MCF 10A (cell line): ENCODE measurements around the gene GGA2. TPM values are rescaled to one million over a fixed set of nuclear protein-coding genes. Genes with fewer than 3 reads are reported as not detected.
"Not testable (repeated sequence)": the region's sequence is repeated elsewhere in the genome, so short reads cannot be mapped to it uniquely, and the experiment has no call there.

Experiments used
- BruUV-seq: library from RNA; stranded (reverse); fragments of 400-500 nt; replicated peaks from 2 replicates; lab custom pipeline; 2021; lab: Mats Ljungman, UMichigan
- CTCF ChIA-PET: fragments of 300-600 bp; sonication (Branson Sonifier 250); formaldehyde crosslinking; extraction: SDS; loops from one replicate; lab custom pipeline; 2021; ENCODE audit warnings: antibody characterized with exemption, inconsistent platforms; lab: Yijun Ruan, JAX
- POLR2A ChIA-PET: fragments of 300-600, 350-650 bp; sonication (Branson Sonifier 250); formaldehyde crosslinking; extraction: SDS; loops from one replicate; lab custom pipeline; 2020; ENCODE audit warnings: antibody characterized with exemption, inconsistent platforms; lab: Yijun Ruan, JAX
- DNase-seq: peaks from one replicate; pipeline ENCODE4 v3.0.0-alpha.2; 2018; ENCODE audit not compliant: unreplicated experiment
- H3K27ac Mint-ChIP-seq: one replicate; pipeline ENCODE4 v1.8.0; 2022; ENCODE audit warnings: mild to moderate bottlenecking, low read depth, mixed read lengths; ENCODE audit not compliant: unreplicated experiment
- H3K27me3 Mint-ChIP-seq: one replicate; pipeline ENCODE4 v1.8.0; 2022; ENCODE audit warnings: mixed read lengths; ENCODE audit not compliant: insufficient read depth, unreplicated experiment
- H3K36me3 Mint-ChIP-seq: one replicate; pipeline ENCODE4 v1.8.0; 2022; ENCODE audit warnings: mild to moderate bottlenecking, moderate library complexity, mixed read lengths; ENCODE audit not compliant: insufficient read depth, unreplicated experiment
- H3K4me1 Mint-ChIP-seq: one replicate; pipeline ENCODE4 v1.8.0; 2022; ENCODE audit warnings: mixed read lengths; ENCODE audit not compliant: insufficient read depth, unreplicated experiment
- H3K4me3 Mint-ChIP-seq: one replicate; pipeline ENCODE4 v1.8.0; 2022; ENCODE audit warnings: mild to moderate bottlenecking, moderate library complexity, mixed read lengths; ENCODE audit not compliant: unreplicated experiment
- H3K9me3 Mint-ChIP-seq: one replicate; pipeline ENCODE4 v1.8.0; 2022; ENCODE audit warnings: mixed read lengths; ENCODE audit not compliant: unreplicated experiment
- CTCF ChIP-seq: fragments of 200-600 bp; IDR thresholded peaks from one replicate; pipeline ENCODE4 v1.8.0; 2022; ENCODE audit warnings: antibody characterized with exemption, mild to moderate bottlenecking; ENCODE audit not compliant: unreplicated experiment
- intact Hi-C: fragments of 100-400 bp; cut with micrococcal nuclease; formaldehyde crosslinking; loops from 2 replicates; pipeline ENCODE4 v1.14.1; 2022
- total RNA-seq: library from RNA; stranded (reverse); gene quantifications from 2 replicates; pipeline ENCODE4 v1.2.3, GENCODE V29; 2022

Gene GGA2
- total RNA-seq, 1 experiment from 2014 or later: 22.2 TPM

GRCh38 chr16:23466162-23466885, 44.0 kb downstream of the GGA2 start:
- POLR2A ChIA-PET: interaction anchor here (0.5 to 1.5 kb wide), 3 partner anchors 13 to 38 kb away, joined by 3 to 5 read pairs (median 3); partner anchors contain the start of gene COG7
- Mint-ChIP-seq H3K36me3 (peaks cover 33% of the 10 kb centered on the region), H3K27ac (peak overlapping the region; percentile 11), H3K4me1 (peaks cover 17% of the 10 kb centered on the region), H3K4me3 (no peak overlapping the region), H3K27me3 (no peaks in the 10 kb centered on the region), H3K9me3 (no peaks in the 10 kb centered on the region)
- peak; percentile 82 for DNase-seq
- TF ChIP-seq CTCF: no peak
- TSS peak; percentile 33 for BruUV-seq
- CTCF ChIA-PET: interaction anchor here (0.6 to 1.1 kb wide), 4 partner anchors 10 to 1215 kb away, joined by 3 to 5 read pairs (median 4); no protein-coding TSS in a partner anchor
- intact Hi-C loops: loop anchor here (1.0 kb wide), 1 partner anchor 38 kb away; no protein-coding TSS in a partner anchor

- ChIA-PET CTCF (interaction anchor here (0.6 kb wide), 1 partner anchor 12 kb away, joined by 3 read pairs; the partner anchor contains the start of gene COG7), POLR2A (interaction anchor here (1.5 kb wide), 1 partner anchor 12 kb away, joined by 5 read pairs; the partner anchor contains the start of gene COG7)
- Mint-ChIP-seq H3K9me3 (no peaks in the 10 kb centered on the region), H3K36me3 (peaks cover 33% of the 10 kb centered on the region), H3K4me3 (no peak overlapping the region), H3K4me1 (peaks cover 17% of the 10 kb centered on the region), H3K27me3 (no peaks in the 10 kb centered on the region), H3K27ac (no peak overlapping the region)
- no peak for DNase-seq
- no TSS peak for BruUV-seq
- no peak for TF ChIP-seq CTCF
- intact Hi-C loops: no loop called here
Measured at GRCh38 chr16:23465179-23465578, 45.1 kb downstream of the GGA2 start.

- CTCF ChIA-PET: interaction anchor here (1.6 kb wide), 1 partner anchor 30 kb away, joined by 7 read pairs; no protein-coding TSS in a partner anchor
Measured at GRCh38 chr16:23464196-23464595, 46.1 kb downstream of the GGA2 start.

GRCh38 chr16:23462994-23463393, 47.3 kb downstream of the GGA2 start:
- BruUV-seq, H3K4me1 Mint-ChIP-seq, DNase-seq, H3K27me3 Mint-ChIP-seq, H3K9me3 Mint-ChIP-seq, H3K27ac Mint-ChIP-seq, intact Hi-C loops, H3K4me3 Mint-ChIP-seq: not testable (repeated sequence)
- peaks cover 23% of the 10 kb centered on the region for H3K36me3 Mint-ChIP-seq
- ChIA-PET POLR2A (interaction anchor here (1.7 kb wide), 1 partner anchor 10 kb away, joined by 8 read pairs; the partner anchor contains the start of gene COG7), CTCF (interaction anchor here (0.7 to 1.6 kb wide), 2 partner anchors 29 to 37 kb away, joined by 4 to 7 read pairs; no protein-coding TSS in a partner anchor)

More at GRCh38 chr16:23464196-23464595, 46.1 kb downstream of the GGA2 start:
- Mint-ChIP-seq H3K4me3 (no peak overlapping the region), H3K36me3 (peaks cover 28% of the 10 kb centered on the region), H3K4me1 (peaks cover 8% of the 10 kb centered on the region), H3K9me3 (no peaks in the 10 kb centered on the region), H3K27me3 (no peaks in the 10 kb centered on the region), H3K27ac (no peak overlapping the region)
- intact Hi-C loops: no loop called here
- POLR2A ChIA-PET: no interaction called here
- no peak for TF ChIP-seq CTCF
- no peak for DNase-seq
- BruUV-seq: no TSS peak
